Upper lobe of right lung (tissue), 1 donor: ENCODE results near the gene CCNF. TPM values are rescaled to one million over a fixed set of nuclear protein-coding genes. Genes with fewer than 3 reads are reported as not detected.
A peak's percentile ranks its signal among the peaks of the same experiment; 100 is the strongest.

Source experiments
- ATAC-seq: fragments of 200-7000 bp; cut with Tn5 transposase; one replicate; pipeline ENCODE4 v1.9.1; 2020; ENCODE audit warnings: mild to moderate bottlenecking, moderate library complexity
- DNase-seq: peaks from one replicate; pipeline ENCODE4 v3.0.0-alpha.2; 2020
- H3K27ac ChIP-seq: fragments of 200-600 bp; one replicate; pipeline ENCODE4 v1.8.0; 2022
- H3K27me3 ChIP-seq: fragments of 200-600 bp; one replicate; pipeline ENCODE4 v1.8.0; 2022; ENCODE audit warnings: mild to moderate bottlenecking
- H3K36me3 ChIP-seq: fragments of 200-600 bp; one replicate; pipeline ENCODE4 v1.8.0; 2022
- H3K4me1 ChIP-seq: fragments of 200-600 bp; one replicate; pipeline ENCODE4 v1.8.0; 2022
- H3K4me3 ChIP-seq: fragments of 200-600 bp; one replicate; pipeline ENCODE4 v1.8.0; 2022; ENCODE audit warnings: mild to moderate bottlenecking
- H3K9me3 ChIP-seq: fragments of 200-600 bp; one replicate; pipeline ENCODE4 v1.8.0; 2022
- CTCF ChIP-seq: fragments of 200-600 bp; IDR thresholded peaks from one replicate; pipeline ENCODE4 v1.8.0; 2022; ENCODE audit warnings: antibody characterized with exemption
- intact Hi-C: fragments of 100-400 bp; cut with DNase I; formaldehyde crosslinking; loops from one replicate; pipeline ENCODE4 v1.11.0; 2022
- total RNA-seq: library from RNA; stranded (reverse); fragmentation: NEBNext Ultra II Directional; extraction: Animal tissue kit (Norgen Biotek cat#: 25700); gene quantifications from one replicate; pipeline ENCODE4 v1.2.1, GENCODE V29; 2021
- donor health status: DM: no; HTN: yes; CAD: no; lungs with severe emphysema.

The CCNF gene
- total RNA-seq, 1 donor from 2014 or later, result 3.6 TPM

- Histone ChIP-seq H3K4me3 (no peak overlapping the region), H3K27ac (no peak overlapping the region), H3K4me1 (peaks cover 27% of the 10 kb centered on the region), H3K9me3 (no peaks in the 10 kb centered on the region), H3K36me3 (peaks cover 3% of the 10 kb centered on the region), H3K27me3 (no peaks in the 10 kb centered on the region)
- no peak for TF ChIP-seq CTCF
- DNase-seq, result no peak
- intact Hi-C loops, result no loop called here
- ATAC-seq, result no peak
Observed at GRCh38 chr16:2489581-2489980, 60.3 kb downstream of the CCNF start.

- DNase-seq, result no peak
- no peak overlapping the region for H3K27ac ChIP-seq
- H3K9me3 ChIP-seq, result no peaks in the 10 kb centered on the region
- TF ChIP-seq CTCF, result no peak
- ATAC-seq, result no peak
- H3K36me3 ChIP-seq, result peaks cover 3% of the 10 kb centered on the region
- H3K27me3 ChIP-seq, result no peaks in the 10 kb centered on the region
- intact Hi-C loops, result loop anchor here (10.0 kb wide), 1 partner anchor 156 kb away; no protein-coding TSS in a partner anchor
- peaks cover 18% of the 10 kb centered on the region for H3K4me1 ChIP-seq
- H3K4me3 ChIP-seq, result no peak overlapping the region
Observed at GRCh38 chr16:2490190-2491105, 61.2 kb downstream of the CCNF start.

DNA sequence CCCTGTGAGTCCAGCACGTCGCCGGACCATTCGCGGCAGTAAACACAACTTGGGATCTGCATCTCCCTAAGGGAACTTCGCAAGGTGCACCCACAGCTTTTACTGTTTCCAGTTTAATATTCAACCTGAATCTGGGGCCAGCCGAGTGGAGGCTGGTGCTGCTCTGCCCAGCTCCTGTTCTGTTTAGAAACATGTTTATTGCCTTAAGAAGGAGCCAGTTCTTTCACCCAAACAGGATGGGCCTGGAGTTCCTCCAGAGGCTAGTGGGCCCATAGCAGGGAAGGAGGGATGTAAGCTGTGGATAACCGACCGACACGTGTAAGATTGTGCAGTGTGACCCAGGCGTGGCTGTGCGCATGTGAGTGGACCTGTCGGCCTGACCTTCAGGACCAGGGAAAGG is 63.0 kb downstream of the CCNF start:
- intact Hi-C loops, result loop anchor here (10.0 kb wide), 1 partner anchor 157 kb away; no protein-coding TSS in a partner anchor
- Histone ChIP-seq H3K27ac (no peak overlapping the region), H3K36me3 (peaks cover 15% of the 10 kb centered on the region), H3K9me3 (no peaks in the 10 kb centered on the region), H3K4me3 (no peak overlapping the region), H3K4me1 (peaks cover 12% of the 10 kb centered on the region), H3K27me3 (no peaks in the 10 kb centered on the region)
- TF ChIP-seq CTCF, result no peak
- no peak for DNase-seq
- ATAC-seq, result no peak

- Histone ChIP-seq H3K9me3 (no peaks in the 10 kb centered on the region), H3K4me3 (no peak overlapping the region), H3K4me1 (peaks cover 25% of the 10 kb centered on the region), H3K27me3 (no peaks in the 10 kb centered on the region), H3K27ac (peak overlapping the region; percentile 30), H3K36me3 (peaks cover 15% of the 10 kb centered on the region)
- peak; percentile 61 for ATAC-seq
- intact Hi-C loops, result loop anchor here (10.0 kb wide), 1 partner anchor 159 kb away; no protein-coding TSS in a partner anchor
- TF ChIP-seq CTCF, result no peak
- DNase-seq, result no peak
Observed at GRCh38 chr16:2493605-2494004, 64.4 kb downstream of the CCNF start.

DNA sequence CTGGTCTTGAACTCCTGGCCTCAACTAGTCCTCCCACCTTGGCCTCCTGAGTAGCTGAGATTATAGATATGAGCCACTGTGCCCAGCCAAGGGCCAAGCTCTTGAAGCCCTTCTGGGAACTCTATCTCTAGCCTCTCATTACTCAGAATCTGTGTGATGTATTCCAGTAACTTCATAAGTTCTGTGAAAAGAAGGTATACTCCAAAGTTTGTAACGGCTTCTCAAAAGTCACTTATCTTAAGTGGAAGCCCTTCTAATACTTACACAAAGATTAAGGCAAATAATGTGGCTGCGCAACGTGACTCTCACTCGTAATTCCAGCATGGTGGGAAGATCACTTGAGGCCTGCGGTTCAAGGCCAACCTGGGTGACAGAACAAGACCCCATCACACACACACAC is 65.4 kb downstream of the CCNF start:
- peak; percentile 50 for ATAC-seq
- no peaks in the 10 kb centered on the region for H3K9me3 ChIP-seq
- intact Hi-C loops, result loop anchor here (10.0 kb wide), 1 partner anchor 160 kb away; no protein-coding TSS in a partner anchor
- TF ChIP-seq CTCF, result no peak
- H3K4me3 ChIP-seq, result no peak overlapping the region
- peaks cover 27% of the 10 kb centered on the region for H3K4me1 ChIP-seq
- no peaks in the 10 kb centered on the region for H3K27me3 ChIP-seq
- peak overlapping the region; percentile 30 for H3K27ac ChIP-seq
- H3K36me3 ChIP-seq, result peaks cover 15% of the 10 kb centered on the region
- no peak for DNase-seq
